GM19025 (cell line): Measurements from ENCODE around the gene RND1.
A peak's percentile ranks its signal among the peaks of the same experiment; 100 is the strongest.
"Not testable (repeated sequence)": the region's sequence is repeated elsewhere in the genome, so short reads cannot be mapped to it uniquely, and the experiment has no call there.

Experiments used
- ATAC-seq: cut with Tn5 transposase; IDR thresholded peaks from one replicate; pipeline ENCODE4 v1.9.1; 2021; ENCODE audit warnings: mild to moderate bottlenecking, low read depth, moderate library complexity; ENCODE audit not compliant: unreplicated experiment

Gene RND1

DNA sequence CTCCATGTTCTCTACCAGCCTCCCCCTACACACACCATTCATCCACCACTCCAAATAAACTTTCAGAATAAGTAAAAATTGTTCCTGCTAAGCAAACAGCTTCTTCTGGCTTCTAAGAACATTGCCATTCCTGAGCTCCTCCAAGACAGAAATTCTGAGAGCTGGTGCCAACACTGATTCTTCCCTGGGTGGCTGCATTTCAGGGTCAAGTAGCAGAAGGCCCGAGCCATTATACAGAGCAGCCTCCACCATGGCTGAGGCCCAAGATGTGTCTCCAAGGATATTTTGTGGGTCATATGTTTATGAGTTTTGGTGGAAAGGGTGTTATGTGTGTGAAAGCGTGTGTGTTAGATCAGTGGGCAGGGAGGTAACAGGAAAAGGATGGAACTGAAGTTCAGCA is 3.5 kb upstream of the RND1 start:
- ATAC-seq: no peak

DNA sequence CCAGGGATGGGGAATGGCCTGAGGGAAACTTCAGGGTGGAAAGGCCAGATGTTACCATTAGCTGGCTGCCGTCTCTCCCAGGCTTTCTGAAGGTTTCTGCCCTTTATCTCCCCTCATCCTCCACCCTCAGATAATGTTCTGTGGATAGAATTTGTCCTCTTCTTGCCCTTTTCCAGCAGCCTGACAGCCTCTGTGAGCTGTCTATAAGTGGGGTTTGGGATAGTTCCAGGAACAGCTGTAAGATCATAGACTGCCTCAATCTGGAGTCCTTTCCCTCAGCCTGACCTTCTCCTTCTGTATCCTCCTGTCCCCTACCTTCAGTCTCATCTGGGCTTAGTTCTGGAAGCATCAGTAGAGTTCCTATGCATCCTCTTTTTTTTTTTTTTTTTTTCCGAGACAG is 2.8 kb upstream of the RND1 start:
- no peak for ATAC-seq

- ATAC-seq: no peak
Measured at GRCh38 chr12:48866052-48866711, 512 bp upstream of the RND1 start.

GRCh38 chr12:48863291-48863690 is 2.4 kb downstream of the RND1 start:
- no peak for ATAC-seq

DNA sequence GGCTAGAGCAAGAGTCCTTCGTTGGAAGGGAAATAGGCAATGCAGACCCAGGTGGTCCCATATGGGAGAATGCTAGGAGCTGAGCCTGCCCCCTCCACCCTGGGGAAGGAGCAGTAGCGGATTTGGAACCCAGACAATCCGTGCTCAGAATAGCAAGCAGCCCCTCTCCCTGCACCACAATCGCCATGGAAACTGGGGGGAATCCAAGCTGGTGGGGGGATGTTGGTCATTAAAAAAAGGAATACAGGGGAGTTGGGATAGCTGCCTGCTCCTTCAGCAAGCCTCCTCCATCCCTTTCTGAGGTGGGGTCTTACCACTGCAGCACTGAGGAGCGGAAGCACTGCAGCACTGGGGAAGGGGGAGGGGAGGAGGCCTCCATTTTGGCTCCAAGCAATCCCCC is 2.9 kb downstream of the RND1 start:
- no peak for ATAC-seq

- no peak for ATAC-seq
Measured at GRCh38 chr12:48861111-48861510, 4.6 kb downstream of the RND1 start.

- not testable (repeated sequence) for ATAC-seq
Measured at GRCh38 chr12:48860236-48860635, 5.4 kb downstream of the RND1 start.

GRCh38 chr12:48859607-48860006 is 6.1 kb downstream of the RND1 start:
- no peak for ATAC-seq

- ATAC-seq: no peak
Measured at GRCh38 chr12:48858043-48858442, 7.6 kb downstream of the RND1 start.

DNA sequence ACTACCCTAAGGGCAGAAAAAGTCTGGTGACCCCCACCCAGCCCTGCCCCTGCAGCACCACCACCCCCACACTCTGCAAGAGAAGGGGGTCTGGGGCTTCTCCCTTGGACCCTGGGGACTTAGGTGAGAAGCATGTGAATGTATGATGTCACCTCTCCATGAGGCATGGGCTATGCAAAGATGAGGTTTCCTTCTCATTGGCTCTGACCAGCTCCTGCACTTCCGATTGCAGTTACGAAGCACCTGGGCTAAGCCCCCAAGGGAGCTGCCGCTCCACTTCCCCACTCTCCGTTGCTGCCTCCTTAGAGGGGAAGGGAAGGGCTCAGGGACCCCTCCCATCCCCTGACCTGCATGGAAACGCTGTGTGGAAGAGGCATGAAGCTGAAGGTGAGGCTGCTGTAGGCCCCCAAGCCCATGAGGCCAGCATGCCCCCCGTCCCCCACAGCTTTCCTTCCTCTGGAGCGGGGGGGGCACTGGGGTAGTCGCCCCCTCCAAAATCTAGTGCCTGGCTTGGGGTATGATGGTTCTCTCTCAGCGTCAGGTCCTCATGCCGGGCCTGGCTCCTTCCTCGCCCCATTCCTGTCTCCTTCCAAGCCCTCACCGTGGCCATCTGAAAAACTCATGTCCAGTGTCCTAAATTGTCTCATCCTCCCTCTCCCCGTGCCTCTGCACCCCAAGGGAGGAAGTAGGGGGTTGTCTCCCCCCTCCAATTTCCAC is 8.2 kb downstream of the RND1 start:
- no peak for ATAC-seq

- no peak for ATAC-seq
Measured at GRCh38 chr12:48856379-48856778, 9.3 kb downstream of the RND1 start.

DNA sequence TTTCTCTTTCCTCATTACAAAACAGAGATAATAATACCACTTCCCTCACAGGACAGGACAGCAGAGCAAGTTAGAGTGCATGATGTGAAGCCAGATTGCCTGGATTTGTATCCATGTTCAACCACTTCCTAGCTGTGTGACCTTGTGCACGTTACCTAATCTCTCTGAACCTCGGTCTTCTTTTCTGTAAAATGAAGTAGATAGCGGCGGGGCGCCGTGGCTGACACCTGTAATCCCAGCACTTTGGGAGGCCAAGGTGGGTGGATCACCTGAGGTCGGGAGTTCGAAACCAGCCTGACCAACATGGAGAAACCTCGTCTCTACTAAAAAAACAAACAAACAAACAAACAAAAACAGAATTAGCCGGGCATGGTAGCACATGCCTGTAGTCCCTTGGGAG is 10.7 kb downstream of the RND1 start:
- ATAC-seq: not testable (repeated sequence)

DNA sequence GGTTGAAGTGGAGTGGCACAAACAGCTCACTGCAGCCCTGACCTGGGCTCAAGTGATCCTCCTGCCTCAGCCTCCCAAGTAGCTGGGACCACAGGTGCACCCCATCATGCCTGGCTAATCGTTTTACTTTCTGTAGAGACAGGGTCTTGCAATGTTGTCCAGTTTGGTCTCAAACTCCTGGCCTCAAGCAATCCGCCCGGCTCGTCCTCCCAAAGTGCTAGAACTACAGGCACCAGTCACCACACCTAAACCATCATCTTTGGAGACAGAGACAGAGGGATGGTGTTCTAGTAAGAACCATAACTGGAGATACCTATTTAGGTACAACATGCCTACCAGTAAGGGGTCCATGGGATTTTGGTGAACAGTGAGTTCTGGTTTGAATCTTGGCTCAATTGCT is 11.2 kb downstream of the RND1 start:
- no peak for ATAC-seq

DNA sequence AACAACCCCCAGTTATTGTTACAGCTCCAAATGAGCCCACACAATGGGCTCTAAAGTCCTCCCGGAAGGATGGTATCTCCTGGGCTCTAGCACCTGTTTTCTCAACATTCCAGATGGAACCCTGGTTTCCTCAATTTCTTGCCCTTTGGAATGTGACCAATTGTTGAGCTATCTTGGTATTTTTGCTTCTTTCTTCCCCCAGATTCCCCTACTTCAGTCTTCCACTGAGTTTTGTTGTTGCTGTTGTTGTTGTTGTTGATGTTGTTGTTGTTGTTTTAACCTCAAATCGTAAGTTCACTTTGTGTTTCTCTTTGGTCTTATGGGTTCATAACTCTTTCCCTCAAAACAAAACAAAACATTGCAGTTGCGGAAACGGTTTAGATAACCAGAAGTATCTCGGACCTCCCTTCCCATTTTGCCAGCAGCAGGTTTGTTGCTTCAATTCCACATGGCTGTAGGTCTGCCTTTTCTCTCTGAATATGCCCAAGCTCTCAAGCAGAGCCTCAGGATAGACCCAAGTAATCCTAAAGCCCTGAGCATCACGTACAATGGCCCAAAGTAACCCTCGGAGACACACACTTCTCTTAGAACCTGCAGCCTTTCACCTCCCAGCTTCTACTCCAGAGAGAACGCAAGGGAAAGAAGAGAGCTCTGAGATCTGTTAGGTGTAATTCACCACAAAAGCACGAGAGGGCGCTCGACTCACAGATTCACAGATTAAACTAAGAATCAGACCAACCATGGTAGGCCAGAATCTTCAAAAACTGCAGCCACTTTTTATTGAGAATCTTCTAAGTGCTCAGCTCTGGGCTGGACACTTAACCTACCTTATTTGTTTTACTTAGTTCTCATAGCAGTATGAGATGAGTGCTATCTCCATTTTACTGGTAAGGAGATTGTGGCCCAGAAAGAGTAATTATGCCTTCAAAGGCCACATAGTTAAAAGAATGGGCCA is 12.7 kb downstream of the RND1 start:
- ATAC-seq: peak; percentile 29

- ATAC-seq: peak; percentile 89
Measured at GRCh38 chr12:48851883-48852733, 13.6 kb downstream of the RND1 start, which contains the start of gene DDX23. TSS of gene DDX23 (minus strand) at chr12:48852163. CDS start at chr12:48845782, 6,381 bp downstream.

DNA sequence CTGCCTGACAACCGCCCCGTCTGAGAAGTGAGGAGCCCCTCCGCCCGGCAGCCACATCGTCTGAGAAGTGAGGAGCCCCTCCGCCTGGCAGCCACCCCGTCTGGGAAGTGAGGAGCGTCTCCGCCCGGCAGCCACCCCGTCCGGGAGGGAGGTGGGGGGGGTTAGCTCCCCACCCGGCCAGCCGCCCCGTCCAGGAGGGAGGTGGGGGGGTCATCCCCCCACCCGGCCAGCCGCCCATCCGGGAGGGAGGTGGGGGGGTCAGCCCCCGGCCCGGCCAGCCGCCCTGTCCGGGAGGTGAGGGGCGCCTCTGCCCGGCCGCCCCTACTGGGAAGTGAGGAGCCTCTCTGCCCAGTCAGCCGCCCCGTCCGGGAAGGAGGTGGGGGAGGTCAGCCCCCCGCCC is 23.6 kb downstream of the RND1 start:
- ATAC-seq: not testable (repeated sequence)

GRCh38 chr12:48838048-48838447 is 27.6 kb downstream of the RND1 start:
- no peak for ATAC-seq

DNA sequence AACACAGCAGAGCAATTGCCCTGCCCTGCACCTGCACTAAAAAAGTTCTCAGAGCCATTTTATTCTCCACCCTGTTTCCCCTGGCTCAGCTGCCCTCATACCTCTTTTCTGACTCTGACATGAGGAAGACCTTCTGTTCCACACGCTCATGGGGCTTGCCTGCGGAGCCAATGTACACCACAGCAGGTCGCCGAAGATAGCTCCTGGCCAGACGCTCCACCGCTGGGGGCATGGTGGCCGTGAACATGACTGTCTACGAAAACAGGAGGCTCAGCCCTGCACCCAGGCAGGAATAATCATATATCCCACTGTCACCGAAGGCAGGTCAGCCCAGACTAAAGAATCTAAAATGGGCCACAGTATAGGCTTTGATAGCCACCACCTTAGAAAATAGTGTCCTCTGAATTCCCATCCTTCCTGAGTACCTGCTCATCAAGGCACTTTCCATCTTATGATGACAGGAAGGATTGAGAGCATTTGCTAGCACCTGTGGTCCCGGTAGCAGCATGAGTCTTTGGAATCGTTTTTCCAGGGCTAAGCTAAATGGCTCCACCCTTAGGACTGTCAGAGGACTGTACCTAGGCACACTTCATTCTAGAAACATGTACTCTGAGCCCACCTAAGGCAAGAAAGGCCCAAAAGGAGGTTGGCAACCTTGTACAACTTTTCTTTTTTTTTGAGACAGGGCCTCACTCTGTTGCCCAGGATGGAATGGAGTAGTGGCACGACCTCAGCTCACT is 33.2 kb downstream of the RND1 start:
- no peak for ATAC-seq

GRCh38 chr12:48831257-48831656 is 34.4 kb downstream of the RND1 start:
- no peak for ATAC-seq
